GM12873 (cell line): ENCODE data around the gene LAD1.

Experiments used
- CTCF ChIP-seq: IDR thresholded peaks from 2 replicates; pipeline ENCODE4 v1.5.1; 2012; ENCODE audit warnings: low read depth, mild to moderate bottlenecking, moderate library complexity, low read length, control low read depth; ENCODE audit not compliant: insufficient read depth; ENCODE audit errors: missing control alignments

LAD1 gene

GRCh38 chr1:201391225-201391624 lies 7.9 kb downstream of the LAD1 start:
- no peak for TF ChIP-seq CTCF

- TF ChIP-seq CTCF: no peak
These were observed 10.1 kb downstream of the LAD1 start for GRCh38 chr1:201389051-201389450.

DNA sequence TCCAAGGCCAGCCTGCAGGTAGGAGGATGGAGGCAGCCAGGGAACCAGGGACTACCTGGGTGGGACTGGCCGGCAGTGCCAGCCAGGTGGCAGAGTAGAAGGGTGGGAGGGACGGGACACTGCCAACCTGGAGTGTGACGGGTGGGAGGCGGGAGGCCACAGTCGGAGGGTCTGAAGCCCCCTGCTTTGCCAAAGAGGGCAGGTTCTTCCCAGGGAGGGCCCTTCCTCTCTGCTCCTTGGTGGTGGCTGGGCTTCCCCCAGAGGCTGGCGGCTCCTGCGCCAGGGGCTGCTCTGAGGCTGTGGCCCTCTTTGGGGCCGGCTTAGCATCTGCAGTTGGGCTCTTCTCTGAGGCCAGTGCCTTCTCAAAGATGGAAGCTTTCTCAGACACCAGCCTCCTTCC lies 12.9 kb downstream of the LAD1 start:
- no peak for TF ChIP-seq CTCF

- peak; percentile 95 for TF ChIP-seq CTCF
These were observed 13.7 kb downstream of the LAD1 start for GRCh38 chr1:201385299-201385891.

DNA sequence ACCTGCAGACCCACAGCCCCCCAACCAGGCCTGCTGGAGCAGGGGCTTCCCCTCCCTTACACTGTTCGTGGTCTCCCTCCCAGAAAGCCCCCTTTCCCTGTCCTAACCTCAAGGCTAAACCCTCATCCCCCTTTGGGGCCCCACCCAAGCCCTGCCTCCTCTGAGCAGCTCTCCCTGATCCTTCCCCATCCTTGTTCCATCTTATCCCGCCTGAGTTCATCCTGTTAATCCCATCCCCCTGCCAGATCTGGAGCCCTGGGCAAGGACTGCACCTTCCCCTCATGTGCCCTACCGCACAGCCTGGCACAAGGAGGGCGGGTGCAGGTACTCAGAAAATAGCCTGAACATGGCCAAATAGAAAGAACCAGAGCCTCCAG lies 14.7 kb downstream of the LAD1 start:
- no peak for TF ChIP-seq CTCF

GRCh38 chr1:201383647-201384405 lies 15.3 kb downstream of the LAD1 start:
- no peak for TF ChIP-seq CTCF

DNA sequence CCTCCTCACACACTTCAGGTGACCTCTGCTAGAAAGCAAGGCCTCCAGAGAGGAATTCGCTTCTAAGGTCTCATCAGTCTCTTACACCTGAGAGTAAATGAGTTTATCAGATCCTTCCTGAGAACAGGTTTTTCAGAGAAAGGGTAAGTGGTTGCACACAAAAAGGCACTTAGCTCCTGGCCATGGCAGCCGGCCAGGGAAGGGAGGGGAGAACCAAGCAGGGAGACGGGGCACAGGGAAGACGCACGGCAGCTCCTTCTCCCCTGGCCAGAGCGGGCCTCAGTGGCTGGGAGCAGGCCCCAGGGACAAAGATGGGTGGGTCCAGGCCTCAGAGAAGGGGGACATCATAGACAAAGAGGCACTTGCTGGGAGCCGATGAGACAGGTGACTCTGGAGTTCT lies 18.0 kb downstream of the LAD1 start:
- TF ChIP-seq CTCF: no peak
